Embryonic facial prominence (tissue), 1 donor: ENCODE data around the gene B3GNT5.

Experiments
- DNase-seq: peaks from one replicate; pipeline ENCODE4 v3.0.0-alpha.2; 2016; ENCODE audit errors: extremely low spot score

B3GNT5 gene

GRCh38 chr3:183291497-183292031 lies 38.5 kb downstream of the B3GNT5 start:
- DNase-seq: peak; percentile 43

- no peak for DNase-seq
Observed at GRCh38 chr3:183293966-183294365, 40.9 kb downstream of the B3GNT5 start.

GRCh38 chr3:183295211-183295610 lies 42.2 kb downstream of the B3GNT5 start:
- DNase-seq: no peak

- DNase-seq: no peak
Observed at GRCh38 chr3:183296944-183297343, 43.9 kb downstream of the B3GNT5 start.

DNA sequence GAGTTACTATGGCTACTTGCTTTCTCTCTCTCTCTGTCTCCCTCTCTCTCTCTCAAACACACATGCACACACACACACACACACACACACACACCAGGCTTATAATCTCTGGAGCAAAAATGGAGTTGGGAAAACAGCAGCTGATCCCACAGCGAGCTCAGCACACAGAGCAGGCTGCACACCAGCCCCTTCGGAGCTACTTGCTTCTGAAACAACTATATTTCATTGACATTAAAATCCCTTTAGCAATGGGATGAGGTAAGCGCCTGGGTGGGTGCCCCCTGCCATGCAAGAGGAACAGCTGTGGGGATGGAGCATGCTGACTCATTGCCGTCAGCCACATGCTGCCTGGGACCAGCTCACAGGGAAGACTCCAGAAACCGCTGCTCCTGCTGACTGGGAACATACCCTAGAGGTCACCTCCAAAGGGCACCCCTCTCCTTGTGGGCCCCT lies 45.7 kb downstream of the B3GNT5 start:
- no peak for DNase-seq

DNA sequence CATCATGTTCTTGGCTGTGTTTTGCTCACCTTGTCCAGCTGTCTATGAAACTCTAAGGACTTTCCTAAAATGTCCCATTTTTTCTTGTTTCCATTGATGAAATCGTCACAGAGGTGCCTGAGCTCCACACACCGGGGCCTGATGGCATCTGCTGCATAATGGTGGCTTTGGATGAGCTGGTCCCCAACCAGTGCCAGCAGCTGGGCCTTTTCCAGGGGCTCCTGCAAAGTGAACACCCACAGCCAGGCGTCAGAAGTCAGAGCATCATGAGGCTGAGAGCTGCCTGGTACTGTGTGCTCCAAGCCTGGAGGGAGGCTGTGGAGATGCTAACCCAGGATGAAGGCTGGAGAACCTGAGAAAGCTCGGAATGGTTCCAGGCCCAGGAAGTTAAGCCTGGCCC lies 46.9 kb downstream of the B3GNT5 start:
- DNase-seq: no peak

GRCh38 chr3:183300996-183301562 lies 48.0 kb downstream of the B3GNT5 start:
- no peak for DNase-seq

DNA sequence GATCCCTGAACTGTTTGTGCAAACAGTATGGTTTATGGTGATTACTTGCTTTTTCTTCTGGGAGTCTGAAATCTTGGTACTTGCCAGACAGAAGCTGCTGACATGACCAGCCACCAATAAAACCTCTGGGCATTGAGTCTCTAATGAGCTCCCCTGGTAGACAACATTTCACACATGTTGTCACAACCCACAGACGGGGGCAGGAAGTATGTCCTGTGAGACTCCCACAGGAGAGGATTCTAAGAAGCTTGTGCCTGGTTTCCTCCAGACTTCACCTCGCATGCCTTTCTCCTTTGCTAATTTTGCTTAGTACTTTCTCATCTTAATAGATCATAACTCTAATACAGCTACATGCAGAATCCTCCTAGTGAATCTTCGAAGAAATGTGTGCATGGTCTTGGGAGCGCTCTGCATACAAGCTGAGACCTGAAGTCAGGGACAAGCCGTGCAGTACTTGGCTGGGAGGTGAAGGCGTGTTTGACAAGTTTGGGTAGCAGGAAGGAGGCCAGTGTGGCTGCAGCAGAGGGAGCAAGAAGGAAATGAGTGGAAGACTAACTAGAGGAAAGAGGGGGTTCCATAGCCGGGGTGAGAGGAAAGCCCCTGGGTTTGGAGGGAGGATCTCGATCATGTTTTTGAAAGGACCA lies 49.0 kb downstream of the B3GNT5 start:
- no peak for DNase-seq

GRCh38 chr3:183303690-183304089 lies 50.6 kb downstream of the B3GNT5 start:
- no peak for DNase-seq

DNA sequence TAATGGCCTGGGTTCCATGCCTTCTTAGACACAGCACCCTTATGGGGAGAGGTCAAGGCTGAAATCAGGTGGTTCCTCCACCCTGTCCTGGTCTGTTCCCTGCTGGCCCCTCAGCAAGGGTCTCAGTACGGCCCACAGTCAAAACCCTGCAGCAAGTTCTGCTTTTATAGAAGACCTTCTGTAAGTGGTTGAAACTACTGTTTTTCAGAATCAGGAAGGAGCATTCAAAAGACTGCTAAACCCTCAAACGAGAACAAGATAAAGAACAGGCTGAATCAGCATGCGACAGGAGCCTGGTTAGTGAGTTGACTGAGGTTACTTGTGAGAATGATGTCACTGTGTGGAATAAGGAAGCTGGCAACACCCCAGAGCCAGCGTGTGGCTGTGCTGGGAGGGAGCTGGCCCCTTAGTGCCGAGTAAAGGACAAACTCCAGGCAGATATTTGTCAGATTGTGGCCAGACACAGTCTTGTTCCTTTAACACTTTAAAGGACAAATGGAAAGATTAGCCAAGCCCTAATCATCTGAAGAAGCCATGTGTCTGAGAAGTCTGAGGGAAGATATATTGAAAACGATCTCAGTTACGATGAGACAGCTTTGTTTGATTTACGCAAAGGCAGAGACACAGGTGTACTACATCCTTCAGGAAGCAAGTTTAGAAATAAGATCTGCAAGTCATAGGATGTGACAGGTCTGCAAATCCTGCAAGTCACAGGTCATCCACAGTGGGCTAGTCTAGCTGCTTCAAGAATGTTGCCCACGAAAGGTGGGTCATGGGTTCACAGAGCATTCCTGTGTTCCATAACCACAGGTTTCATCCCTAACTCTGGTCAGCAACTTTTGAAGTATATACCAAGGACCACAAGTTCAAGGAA lies 54.0 kb downstream of the B3GNT5 start:
- DNase-seq: no peak

DNA sequence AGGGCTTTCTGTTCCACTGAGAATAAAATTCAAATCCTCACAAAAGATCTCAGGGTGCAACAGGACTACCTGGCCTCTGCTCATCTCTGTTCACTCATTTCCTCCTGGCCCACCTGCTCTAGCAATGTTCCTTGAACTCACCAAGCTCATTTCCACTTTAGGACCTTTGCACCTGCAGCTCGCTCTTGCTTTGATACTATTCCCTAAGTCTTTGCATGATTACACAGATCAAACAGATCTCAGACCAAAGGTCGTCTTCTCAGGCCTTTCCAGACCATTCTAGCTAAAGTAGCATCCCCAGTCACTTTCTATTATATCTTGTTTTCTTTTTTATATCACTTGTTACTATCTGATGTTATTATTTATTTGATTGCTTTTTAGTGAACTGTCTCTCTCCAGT lies 54.7 kb downstream of the B3GNT5 start:
- DNase-seq: no peak

GRCh38 chr3:183308751-183309150 lies 55.7 kb downstream of the B3GNT5 start:
- DNase-seq: no peak

DNA sequence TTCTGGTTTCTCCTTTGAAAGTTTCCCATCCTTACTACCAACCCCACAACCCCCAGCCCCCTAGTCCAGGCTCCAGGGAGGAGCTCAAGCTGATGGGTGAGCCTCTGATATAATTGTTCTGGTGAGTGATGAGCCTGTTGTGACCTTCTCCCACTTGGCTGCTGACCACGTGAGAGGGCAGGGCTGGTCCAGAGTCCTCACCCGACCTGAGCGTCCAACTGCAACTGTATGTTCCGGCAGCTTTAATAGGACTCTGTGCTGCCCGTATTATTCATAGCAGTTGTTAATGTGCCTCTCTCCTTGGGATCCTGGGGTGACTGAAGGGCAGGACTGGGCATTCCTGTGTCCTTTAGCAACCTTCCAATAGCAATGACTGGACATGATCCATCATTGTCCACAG lies 56.2 kb downstream of the B3GNT5 start:
- DNase-seq: no peak

- no peak for DNase-seq
Observed at GRCh38 chr3:183310936-183311335, 57.9 kb downstream of the B3GNT5 start.

- DNase-seq: no peak
Observed at GRCh38 chr3:183312433-183312832, 59.4 kb downstream of the B3GNT5 start.

GRCh38 chr3:183313351-183313750 lies 60.3 kb downstream of the B3GNT5 start:
- DNase-seq: no peak

DNA sequence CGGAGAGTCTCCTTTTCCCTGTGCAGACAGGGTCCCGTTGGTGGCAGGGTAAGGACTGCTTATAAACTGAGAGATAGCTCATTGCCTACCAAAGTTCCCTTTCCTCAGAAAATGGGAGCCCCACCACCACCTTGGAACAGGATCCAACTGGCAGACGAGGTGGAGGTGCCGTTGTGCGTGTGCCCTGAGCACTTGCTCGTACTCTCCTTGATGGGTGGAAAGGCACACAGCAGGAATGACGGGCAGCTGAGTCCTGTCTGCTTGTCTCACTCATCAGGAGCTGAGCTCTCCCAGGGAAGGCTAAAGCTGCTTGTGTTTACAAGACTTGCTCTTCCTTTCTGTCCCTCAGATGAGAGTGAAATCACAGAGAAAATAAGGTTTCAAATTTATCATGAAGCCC lies 60.7 kb downstream of the B3GNT5 start:
- no peak for DNase-seq

- no peak for DNase-seq
Observed at GRCh38 chr3:183315739-183316138, 62.7 kb downstream of the B3GNT5 start.

GRCh38 chr3:183317271-183317670 lies 64.2 kb downstream of the B3GNT5 start:
- DNase-seq: no peak

DNA sequence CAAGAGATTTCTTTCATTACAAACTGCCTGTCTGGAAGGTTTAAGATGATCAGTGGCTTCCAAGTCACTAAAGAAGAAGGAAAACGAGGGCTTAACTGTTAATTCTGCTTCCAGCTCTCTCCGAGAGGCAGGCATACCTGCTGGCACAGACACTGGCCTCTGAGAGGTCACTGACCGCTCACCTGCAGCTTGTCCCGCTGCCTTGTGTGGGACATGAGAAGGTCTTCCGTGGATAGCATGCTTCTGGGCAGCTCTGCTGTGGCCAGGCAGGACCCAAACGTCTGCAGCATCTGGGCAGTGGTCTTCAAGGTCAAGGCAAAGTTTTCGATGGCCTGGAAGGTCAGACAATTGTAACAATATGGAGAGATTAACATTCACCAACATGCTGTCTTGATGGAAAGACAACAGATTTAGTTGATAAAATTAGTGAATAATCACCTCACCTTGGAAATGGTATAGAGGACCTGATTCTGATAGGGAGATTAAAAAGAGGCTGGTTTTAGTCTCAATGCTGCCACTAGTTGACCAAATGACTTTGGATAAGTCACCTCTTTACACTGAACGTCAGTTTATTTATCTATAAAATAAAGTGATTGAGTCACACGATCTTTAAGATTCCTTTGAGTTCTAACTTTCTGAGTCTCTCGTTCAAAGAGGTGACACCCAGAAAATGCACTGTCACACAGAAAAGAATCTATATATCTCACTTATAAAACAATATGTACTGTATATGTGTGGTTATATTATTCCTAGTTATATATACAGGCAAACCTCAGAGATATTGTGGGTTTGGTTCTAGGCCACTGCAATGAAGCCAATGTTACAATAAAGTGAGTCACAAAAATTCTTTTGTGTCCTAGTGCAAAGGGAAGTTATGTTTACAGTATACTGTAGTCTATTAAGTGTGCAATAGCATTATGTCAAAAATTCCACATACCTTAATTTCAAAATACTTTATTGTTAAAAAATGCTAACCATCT lies 65.1 kb downstream of the B3GNT5 start:
- no peak for DNase-seq

GRCh38 chr3:183318877-183319276 lies 65.8 kb downstream of the B3GNT5 start:
- DNase-seq: no peak
